H1 (cell line): ENCODE measurements around the gene PLN. TPM values are rescaled to one million over a fixed set of nuclear protein-coding genes. Genes with fewer than 3 reads are reported as not detected.

Source experiments
- CTCF ChIA-PET: fragments of 300-600 bp; sonication (Branson Sonifier 250); formaldehyde crosslinking; loops from one replicate; lab custom pipeline; 2021; ENCODE audit not compliant: partially characterized antibody; lab: Charles Lee
- POLR2A ChIA-PET: fragments of 300-600 bp; sonication (Branson Sonifier 250); formaldehyde crosslinking; loops from one replicate; lab custom pipeline; 2021; ENCODE audit warnings: inconsistent platforms; ENCODE audit not compliant: partially characterized antibody; lab: Charles Lee
- DNase-seq, 2 experiments: peaks; one replicate each; pipeline versions ENCODE4 v3.0.0 to v3.0.0-alpha.2; 2010 to 2022; ENCODE audit warnings: low spot score in 2 of 2, low read depth in 1 of 2, mixed read lengths in 1 of 2
- FAIRE-seq: peaks from 2 replicates; lab custom pipeline; 2011; peaks lifted over from hg19 to GRCh38; lab: Jason Lieb, UNC
- H2AFZ ChIP-seq: 2 replicates; pipeline ENCODE4 v1.8.1; 2012; ENCODE audit warnings: low read length, inconsistent platforms
- H2AK5ac ChIP-seq: 2 replicates; pipeline ENCODE4 v1.6.1; 2013; ENCODE audit warnings: low read depth, low read length
- H2BK120ac ChIP-seq: replicated peaks from 2 replicates; pipeline ENCODE3; 2013; ENCODE audit warnings: low read depth, low read length, inconsistent platforms
- H2BK12ac ChIP-seq: 2 replicates; pipeline ENCODE4 v1.6.1; 2013; ENCODE audit warnings: low read depth, low read length
- H2BK15ac ChIP-seq: 2 replicates; pipeline ENCODE4 v1.6.1; 2013; ENCODE audit warnings: low read length
- H2BK20ac ChIP-seq: 2 replicates; pipeline ENCODE4 v1.6.1; 2013; ENCODE audit warnings: low read length
- H2BK5ac ChIP-seq: 2 replicates; pipeline ENCODE4 v1.6.1; 2013; ENCODE audit warnings: low read depth, low read length
- H3K14ac ChIP-seq: 2 replicates; pipeline ENCODE4 v1.6.1; 2013; ENCODE audit warnings: inconsistent platforms; ENCODE audit not compliant: insufficient read length
- H3K18ac ChIP-seq: 2 replicates; pipeline ENCODE4 v1.6.1; 2013; ENCODE audit warnings: low read length; ENCODE audit errors: extremely low read depth
- H3K23ac ChIP-seq: 2 replicates; pipeline ENCODE4 v1.6.1; 2013; ENCODE audit warnings: inconsistent platforms; ENCODE audit not compliant: insufficient read length
- H3K23me2 ChIP-seq: 2 replicates; pipeline ENCODE4 v1.6.1; 2013; ENCODE audit warnings: low read depth, low read length
- H3K27ac ChIP-seq: 2 replicates; pipeline ENCODE4 v1.6.1; 2011; ENCODE audit warnings: low read depth, low read length, inconsistent platforms
- H3K27me3 ChIP-seq, 4 experiments: replicated peaks in 1 of 4; 1 replicate in 1 of 4; 2 replicates in 3 of 4; pipeline versions ENCODE4 v1.6.1 to v1.8.1; 2011 to 2013; ENCODE audit warnings: low read length in 3 of 4, mild to moderate bottlenecking in 3 of 4, inconsistent platforms in 2 of 4, mixed read lengths in 2 of 4, moderate library complexity in 1 of 4; ENCODE audit not compliant: control insufficient read depth in 3 of 4, insufficient read depth in 3 of 4; ENCODE audit errors: extremely low read depth in 1 of 4
- H3K36me3 ChIP-seq, 4 experiments: 2 replicates each; pipeline versions ENCODE4 v1.6.1 to v1.8.1; 2011 to 2013; ENCODE audit warnings: mild to moderate bottlenecking in 4 of 4, low read length in 3 of 4, moderate library complexity in 2 of 4, control low read depth in 1 of 4, inconsistent platforms in 1 of 4; ENCODE audit not compliant: insufficient read depth in 4 of 4, control insufficient read depth in 2 of 4
- H3K4ac ChIP-seq: replicated peaks from 2 replicates; pipeline ENCODE3; 2013; ENCODE audit warnings: low read length, low read depth, mixed read lengths, inconsistent platforms; ENCODE audit not compliant: insufficient read length
- H3K4me1 ChIP-seq, 4 experiments: replicated peaks in 1 of 4; 1 replicate in 1 of 4; 2 replicates in 3 of 4; pipeline versions ENCODE4 v1.6.1 to v1.8.1; 2011 to 2013; ENCODE audit warnings: low read length in 3 of 4, inconsistent platforms in 2 of 4, mixed read lengths in 1 of 4; ENCODE audit not compliant: insufficient read depth in 4 of 4, control insufficient read depth in 3 of 4
- H3K4me2 ChIP-seq, 2 experiments: 2 replicates each; pipeline versions ENCODE4 v1.6.1 to v1.8.1; 2011 to 2013; ENCODE audit warnings: low read depth in 2 of 2, low read length in 2 of 2, control low read depth in 1 of 2, inconsistent platforms in 1 of 2, mild to moderate bottlenecking in 1 of 2; ENCODE audit not compliant: insufficient read depth in 1 of 2
- H3K4me3 ChIP-seq, 4 experiments: fragments of 200-600, 300-600 bp in 1 of 4; sonication (generic), shearing (Covaris generic), sonication (Bioruptor Twin) in 1 of 4; 2 replicates each; pipeline versions ENCODE4 v1.5.1 to v1.8.1; 2011 to 2016; ENCODE audit warnings: low read length in 4 of 4, low read depth in 3 of 4, control low read depth in 2 of 4, inconsistent platforms in 2 of 4, mild to moderate bottlenecking in 2 of 4, mixed read lengths in 1 of 4, moderate library complexity in 1 of 4; ENCODE audit not compliant: insufficient read depth in 2 of 4; ENCODE audit errors: extremely low read depth in 1 of 4
- H3K56ac ChIP-seq: replicated peaks from 2 replicates; pipeline ENCODE3; 2013; ENCODE audit warnings: low read depth, mild to moderate bottlenecking, mixed read lengths, low read length, inconsistent platforms; ENCODE audit not compliant: insufficient read length
- H3K79me1 ChIP-seq: 2 replicates; pipeline ENCODE4 v1.6.1; 2013; ENCODE audit warnings: low read depth, low read length, control low read depth
- H3K79me2 ChIP-seq, 2 experiments: 2 replicates each; pipeline versions ENCODE4 v1.6.1 to v1.8.1; 2012 to 2013; ENCODE audit warnings: low read length in 2 of 2, mild to moderate bottlenecking in 2 of 2, inconsistent platforms in 1 of 2; ENCODE audit not compliant: insufficient read depth in 2 of 2, control insufficient read depth in 1 of 2
- H3K9ac ChIP-seq, 4 experiments: replicated peaks in 1 of 4; 1 replicate in 1 of 4; 2 replicates in 3 of 4; pipeline versions ENCODE4 v1.6.1 to v1.8.1; 2011 to 2013; ENCODE audit warnings: low read depth in 3 of 4, low read length in 3 of 4, control low read depth in 2 of 4, mild to moderate bottlenecking in 2 of 4, moderate library complexity in 2 of 4, inconsistent platforms in 1 of 4; ENCODE audit errors: extremely low read depth in 1 of 4
- H3K9me3 ChIP-seq, 2 experiments: 2 replicates each; pipeline versions ENCODE4 v1.6.1 to v1.8.1; 2012 to 2013; ENCODE audit warnings: mild to moderate bottlenecking in 2 of 2, moderate library complexity in 2 of 2, control low read depth in 1 of 2, inconsistent platforms in 1 of 2, low read depth in 1 of 2, low read length in 1 of 2, mixed read lengths in 1 of 2; ENCODE audit not compliant: insufficient read depth in 2 of 2
- H4K20me1 ChIP-seq, 2 experiments: replicated peaks in 1 of 2; 2 replicates each; pipeline versions ENCODE3 to v1.8.1; 2011 to 2013; ENCODE audit warnings: inconsistent platforms in 2 of 2, low read length in 2 of 2, mild to moderate bottlenecking in 1 of 2; ENCODE audit not compliant: insufficient read depth in 2 of 2, control insufficient read depth in 1 of 2
- H4K5ac ChIP-seq: 2 replicates; pipeline ENCODE4 v1.6.1; 2013; ENCODE audit warnings: low read length, low read depth, mixed read lengths, inconsistent platforms; ENCODE audit not compliant: insufficient read length
- H4K8ac ChIP-seq: 2 replicates; pipeline ENCODE4 v1.8.0; 2013; ENCODE audit warnings: mild to moderate bottlenecking, moderate library complexity, low read length, inconsistent platforms; ENCODE audit not compliant: insufficient read depth; ENCODE audit errors: extremely low read depth
- H4K91ac ChIP-seq: replicated peaks from 2 replicates; pipeline ENCODE3; 2013; ENCODE audit warnings: low read length, mixed read lengths, inconsistent platforms; ENCODE audit not compliant: insufficient read length
- ASH2L ChIP-seq: fragments of 200-600, 300-600 bp; sonication (generic); IDR thresholded peaks from one replicate; pipeline ENCODE4 v1.7.1; 2017; ENCODE audit warnings: low read length
- CBX8 ChIP-seq: fragments of 300-800, 300-1000 bp; sonication (generic); IDR thresholded peaks from 2 replicates; pipeline ENCODE4 v1.7.1; 2016; ENCODE audit warnings: low read depth, low read length, borderline replicate concordance
- CHD1 ChIP-seq: IDR thresholded peaks from 2 replicates; pipeline ENCODE4 v1.6.1; 2012; ENCODE audit warnings: low read depth, low read length, improper control_type of control experiment
- FOSL1 ChIP-seq: IDR thresholded peaks from 2 replicates; pipeline ENCODE4 v1.6.1; 2011; ENCODE audit warnings: mild to moderate bottlenecking, low read depth, low read length, moderate library complexity; ENCODE audit not compliant: insufficient read depth
- JUN ChIP-seq: IDR thresholded peaks from 2 replicates; pipeline ENCODE4 v1.6.1; 2011; ENCODE audit warnings: low read depth, mild to moderate bottlenecking, improper control_type of control experiment, low read length
- KDM1A ChIP-seq: fragments of 200-600, 300-600 bp; sonication (generic); IDR thresholded peaks from 2 replicates; pipeline ENCODE4 v1.7.1; 2016; ENCODE audit warnings: mild to moderate bottlenecking, low read length, borderline replicate concordance
- RAD21 ChIP-seq, 2 experiments: IDR thresholded peaks in 1 of 2; conservative IDR thresholded peaks in 1 of 2; 2 replicates each; pipeline ENCODE4 v1.6.1; 2011; ENCODE audit warnings: low read depth in 2 of 2, low read length in 2 of 2, improper control_type of control experiment in 1 of 2, inconsistent platforms in 1 of 2, mild to moderate bottlenecking in 1 of 2, moderate library complexity in 1 of 2
- RNF2 ChIP-seq: fragments of 200-900, 300-1000 bp; sonication (generic); IDR thresholded peaks from 2 replicates; pipeline ENCODE4 v1.7.1; 2016; ENCODE audit warnings: borderline replicate concordance, low read depth, mild to moderate bottlenecking, antibody characterized with exemption, low read length; ENCODE audit not compliant: poor library complexity, severe bottlenecking; ENCODE audit errors: missing control alignments
- RXRA ChIP-seq: IDR thresholded peaks from 2 replicates; pipeline ENCODE4 v1.6.1; 2011; ENCODE audit warnings: low read depth, mild to moderate bottlenecking, low read length, moderate library complexity; ENCODE audit not compliant: insufficient read depth
- TEAD4 ChIP-seq: IDR thresholded peaks from 2 replicates; pipeline ENCODE4 v1.6.1; 2012; ENCODE audit warnings: low read depth, low read length, inconsistent platforms, mixed read lengths
- WGBS, 2 experiments: shearing (Covaris generic) in 1 of 2; methylation state at CpG; one replicate each; pipeline versions ENCODE4 v1.1.6 to v1.1.7; 2013 to 2015; ENCODE audit warnings: low lambda C conversion rate in 2 of 2, mixed read lengths in 2 of 2, inconsistent platforms in 1 of 2, low coverage in 1 of 2, missing lambda C conversion rate in 1 of 2; ENCODE audit not compliant: insufficient replicate concordance in 2 of 2, insufficient coverage in 1 of 2, insufficient read length in 1 of 2; ENCODE audit errors: extremely low coverage in 1 of 2, missing lambda C conversion rate in 1 of 2; 5-methylcytosine and 5-hydroxymethylcytosine counted together
- polyA plus RNA-seq, 7 experiments: library from polyadenylated mRNA; depleted of rRNA in 3 of 7; stranded (reverse) in 5 of 7; unstranded in 2 of 7; fragments of >200 nt in 5 of 7; fragments of 200-250 nt in 2 of 7; gene quantifications; 1 replicate in 5 of 7; 2 replicates in 1 of 7; 4 replicates in 1 of 7; pipeline versions ENCODE4 v1.2.1 to v1.2.3, GENCODE V29; 2011 to 2013; ENCODE audit warnings: missing spikeins in 2 of 7, mixed read lengths in 2 of 7
- total RNA-seq: library from RNA; stranded (reverse); fragmentation: NEBNext Ultra II Directional; extraction: Animal tissue kit (Norgen Biotek cat#: 25700); gene quantifications from 2 replicates; pipeline ENCODE4 v1.2.1, GENCODE V29; 2021
- TF ChIP-seq, protein P1 (sequence below), 3 experiments: IDR thresholded peaks; 1 replicate in 2 of 3; 2 replicates in 1 of 3; pipeline versions ENCODE4 v1.5.1 to v1.6.1; 2011; ENCODE audit warnings: low read length in 3 of 3, mild to moderate bottlenecking in 3 of 3, inconsistent platforms in 2 of 3, low read depth in 1 of 3, moderate library complexity in 1 of 3; ENCODE audit not compliant: insufficient read depth in 1 of 3; ENCODE audit errors: control extremely low read depth in 1 of 3

PLN gene
- total and polyA plus RNA-seq, 2 of the 8 experiments (the other 6 are each of a cell fraction or from before 2014, with no cell fraction given) = not detected

DNA sequence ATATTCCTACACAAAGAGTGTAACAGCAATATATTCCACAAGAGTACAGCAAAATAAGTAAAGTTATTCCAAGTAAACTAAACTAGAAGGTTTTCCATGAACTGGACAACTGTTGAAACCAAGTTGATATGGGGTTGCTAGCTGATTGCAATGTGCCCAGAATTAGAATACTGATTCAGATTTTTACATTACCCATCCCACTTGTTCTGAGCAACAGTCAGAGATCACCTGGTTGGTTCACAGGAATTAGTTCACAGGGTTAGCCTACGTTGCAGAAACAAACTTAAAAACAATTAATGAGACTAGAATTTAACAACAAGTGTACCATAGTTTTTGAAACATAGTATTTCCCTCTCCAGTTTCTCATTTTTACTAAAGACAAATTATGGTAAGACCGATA is 54.2 kb downstream of the PLN start:
- Histone ChIP-seq H3K56ac (no peak overlapping the region), H4K5ac (no peak overlapping the region), H3K27me3 (no peaks in the 10 kb centered on the region), H4K91ac (no peak overlapping the region), H3K4me1 (no peaks in the 10 kb centered on the region; a peak in 1 of 7 replicates), H3K27ac (no peak overlapping the region), H3K23ac (no peak overlapping the region), H2BK5ac (no peak overlapping the region), H4K20me1 (no peaks in the 10 kb centered on the region), H4K8ac (no peak overlapping the region), H2BK120ac (no peak overlapping the region), H3K4me2 (no peak overlapping the region), H2AFZ (no peak overlapping the region), H3K79me1 (no peaks in the 10 kb centered on the region), H2AK5ac (no peak overlapping the region), H2BK12ac (no peak overlapping the region), H3K18ac (no peak overlapping the region), H3K36me3 (no peaks in the 10 kb centered on the region; a peak in 1 of 8 replicates), H3K9me3 (no peaks in the 10 kb centered on the region; a peak in 1 of 4 replicates), H3K79me2 (no peaks in the 10 kb centered on the region), H3K9ac (no peak overlapping the region), H3K23me2 (no peaks in the 10 kb centered on the region), H2BK15ac (no peak overlapping the region), H2BK20ac (no peak overlapping the region), H3K14ac (no peak overlapping the region), H3K4ac (no peak overlapping the region), H3K4me3 (no peak overlapping the region)
- ChIA-PET CTCF (interaction anchor here (1.2 to 1.3 kb wide), 3 partner anchors 12 to 22 kb away, joined by 4 to 6 read pairs (median 5); no protein-coding TSS in a partner anchor), POLR2A (interaction anchor here (0.6 kb wide), 1 partner anchor 184 kb away, joined by 3 read pairs; no protein-coding TSS in a partner anchor)
- WGBS, 2 experiments = 86% methylated on average over 2 of the region's 2 CpGs; no CpG with 5 or more reads in 1 of the 2 experiments
- FAIRE-seq (no peak), DNase-seq (no peak)
- TF ChIP-seq RAD21 (IDR thresholded peaks at IDR 0.05 in 1 of 2, conservative IDR thresholded peaks at IDR 0.05 in 1 of 2; ENCODE audit: low read depth in 2 of 2, low read length in 2 of 2) (no peak), RNF2 (no peak), CBX8 (no peak), CHD1 (no peak), JUN (no peak), KDM1A (no peak), ASH2L (no peak), TEAD4 (no peak), RXRA (no peak), FOSL1 (no peak)
- TF ChIP-seq, protein P1, sequence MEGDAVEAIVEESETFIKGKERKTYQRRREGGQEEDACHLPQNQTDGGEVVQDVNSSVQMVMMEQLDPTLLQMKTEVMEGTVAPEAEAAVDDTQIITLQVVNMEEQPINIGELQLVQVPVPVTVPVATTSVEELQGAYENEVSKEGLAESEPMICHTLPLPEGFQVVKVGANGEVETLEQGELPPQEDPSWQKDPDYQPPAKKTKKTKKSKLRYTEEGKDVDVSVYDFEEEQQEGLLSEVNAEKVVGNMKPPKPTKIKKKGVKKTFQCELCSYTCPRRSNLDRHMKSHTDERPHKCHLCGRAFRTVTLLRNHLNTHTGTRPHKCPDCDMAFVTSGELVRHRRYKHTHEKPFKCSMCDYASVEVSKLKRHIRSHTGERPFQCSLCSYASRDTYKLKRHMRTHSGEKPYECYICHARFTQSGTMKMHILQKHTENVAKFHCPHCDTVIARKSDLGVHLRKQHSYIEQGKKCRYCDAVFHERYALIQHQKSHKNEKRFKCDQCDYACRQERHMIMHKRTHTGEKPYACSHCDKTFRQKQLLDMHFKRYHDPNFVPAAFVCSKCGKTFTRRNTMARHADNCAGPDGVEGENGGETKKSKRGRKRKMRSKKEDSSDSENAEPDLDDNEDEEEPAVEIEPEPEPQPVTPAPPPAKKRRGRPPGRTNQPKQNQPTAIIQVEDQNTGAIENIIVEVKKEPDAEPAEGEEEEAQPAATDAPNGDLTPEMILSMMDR (IDR thresholded peaks at IDR 0.05; ENCODE audit: control extremely low read depth in 1 of 3, insufficient read depth in 1 of 3, low read depth in 1 of 3, low read length in 3 of 3) = no peak
